Measurements from ENCODE around the gene C6orf120. TPM values are rescaled to one million over a fixed set of nuclear protein-coding genes. Genes with fewer than 3 reads are reported as not detected.

C6orf120 gene
- total RNA-seq, 1 experiment from 2014 or later, result 30.8 TPM

Other genes starting within 250 kb of the C6orf120 start
- gene WDR27, start 97 bp upstream of the C6orf120 start, total RNA-seq (2014; rRNA removed; shearing (Covaris generic)), result 26.2 and 38.1 TPM in 2 replicates
- gene PHF10, start 22.4 kb downstream of the C6orf120 start, total RNA-seq (2014; rRNA removed; shearing (Covaris generic)), result 55.7 and 65.2 TPM in 2 replicates
- 1.9 and 4.3 TPM in 2 replicates for gene DYNLT2, start 49.4 kb downstream of the C6orf120 start, total RNA-seq (2014; rRNA removed; shearing (Covaris generic))
- gene ERMARD, start 49.5 kb downstream of the C6orf120 start, total RNA-seq (2014; rRNA removed; shearing (Covaris generic)), result 12.3 and 24.6 TPM in 2 replicates